ENCODE results near the gene ATF7IP.

- TF ChIP-seq ZNF274 (IDR thresholded peaks at IDR 0.05; ENCODE audit: low read depth, low read length), result no peak
- no peak for TF ChIP-seq YY1 (IDR thresholded peaks at IDR 0.05; ENCODE audit: insufficient read depth, insufficient read length)
- TF ChIP-seq SUZ12 (IDR thresholded peaks at IDR 0.05; ENCODE audit: extremely low read depth, insufficient read depth, insufficient read length), result no peak
Measured at GRCh38 chr12:14430394-14430986, 65.0 kb downstream of the ATF7IP start.

Data from NT2/D1 (cell line).